GM10266 (cell line): ENCODE data around the gene XPO5.

Source experiments
- DNase-seq: peaks from one replicate; pipeline ENCODE4 v3.0.0; 2012; ENCODE audit errors: extremely low spot score
- CTCF ChIP-seq: IDR thresholded peaks from 2 replicates; pipeline ENCODE4 v1.5.1; 2012; ENCODE audit warnings: mild to moderate bottlenecking, low read depth; ENCODE audit not compliant: control insufficient read depth, insufficient read depth; ENCODE audit errors: missing control alignments

Gene XPO5

GRCh38 chr6:43489277-43490072 is 86.4 kb downstream of the XPO5 start:
- no peak for TF ChIP-seq CTCF
- DNase-seq: no peak

DNA sequence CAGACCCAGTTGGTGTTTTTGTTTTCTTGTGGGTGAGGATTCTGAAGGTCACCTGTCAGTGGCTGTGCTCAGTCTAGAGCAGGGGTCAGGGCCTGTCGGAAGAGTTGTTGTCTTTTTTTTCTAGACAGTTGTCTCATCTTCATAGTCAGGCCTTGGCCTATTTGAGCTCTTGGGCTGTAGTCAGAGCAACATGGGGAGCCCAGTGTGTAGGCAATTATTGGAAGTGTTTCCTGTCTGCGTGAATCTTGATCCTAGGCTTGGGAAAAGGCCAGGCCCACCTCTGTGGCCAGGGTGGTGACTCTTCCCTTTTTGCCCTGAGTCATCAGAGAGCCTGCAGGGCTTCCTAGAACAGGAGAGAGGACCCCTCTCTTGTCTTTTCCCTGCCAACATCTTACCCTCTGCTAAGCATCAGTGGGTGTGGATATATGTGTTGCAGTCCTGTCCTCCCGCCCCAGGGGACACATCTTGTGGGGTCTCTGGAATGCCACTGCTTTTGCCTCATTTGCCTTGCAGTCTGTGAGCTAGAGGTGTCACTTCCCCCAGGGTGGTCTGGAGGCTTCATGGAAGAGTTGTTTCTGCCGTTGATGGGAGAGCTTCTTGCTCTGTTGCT is 87.1 kb downstream of the XPO5 start:
- no peak for TF ChIP-seq CTCF

GRCh38 chr6:43481591-43482236 is 94.1 kb downstream of the XPO5 start:
- no peak for TF ChIP-seq CTCF
- DNase-seq: no peak

More for the DNA sequence above, 87.1 kb downstream of the XPO5 start:
- DNase-seq: no peak

GRCh38 chr6:43481075-43481474 is 94.8 kb downstream of the XPO5 start:
- no peak for TF ChIP-seq CTCF
- no peak for DNase-seq

DNA sequence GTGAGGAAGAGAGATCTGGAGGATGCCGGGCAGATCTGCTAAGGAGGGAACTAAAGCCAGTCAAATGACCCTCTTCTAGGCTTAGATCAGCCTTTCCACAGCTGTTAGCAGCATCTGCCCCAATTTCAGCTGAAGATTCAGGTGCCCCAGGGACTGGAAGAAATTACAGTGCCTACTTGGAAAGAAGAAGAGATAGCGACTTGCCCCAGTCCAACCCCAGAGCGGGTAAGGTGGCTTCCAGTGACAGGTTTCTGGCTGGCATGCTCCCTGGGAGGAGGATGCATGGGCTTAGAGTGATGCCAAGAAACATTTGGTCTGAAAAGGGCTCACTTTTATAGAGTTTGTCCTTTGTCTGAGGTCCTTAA is 97.8 kb downstream of the XPO5 start:
- DNase-seq: no peak
- TF ChIP-seq CTCF: no peak

- TF ChIP-seq CTCF: no peak
- DNase-seq: peak; percentile 91
Observed at GRCh38 chr6:43477235-43478007, 98.4 kb downstream of the XPO5 start, which contains the start of gene TJAP1. Gene TJAP1, plus strand, starts transcription at chr6:43477570. Its CDS starts 21,432 bp downstream, at chr6:43499002.
